Parathyroid adenoma (tissue), 2 donors: Measurements from ENCODE around the gene ESRRG.

Experiments used
- H2AFZ ChIP-seq: fragments of 300-600 bp; sonication (generic); one replicate; pipeline ENCODE4 v1.7.0; 2017; ENCODE audit warnings: antibody characterized with exemption, mild to moderate bottlenecking
- H3K27ac ChIP-seq: fragments of 300-600 bp; sonication (generic); one replicate; pipeline ENCODE4 v1.7.0; 2017
- H3K27me3 ChIP-seq: fragments of 300-600 bp; sonication (generic); one replicate; pipeline ENCODE4 v1.7.0; 2017; ENCODE audit warnings: low read length; ENCODE audit not compliant: control insufficient read depth, insufficient read depth
- H3K36me3 ChIP-seq: fragments of 300-600 bp; sonication (generic); one replicate; pipeline ENCODE4 v1.7.0; 2017; ENCODE audit warnings: low read length; ENCODE audit not compliant: control insufficient read depth, insufficient read depth
- H3K4me1 ChIP-seq: fragments of 300-600 bp; sonication (generic); one replicate; pipeline ENCODE4 v1.7.0; 2017; ENCODE audit warnings: control low read depth
- H3K4me2 ChIP-seq: fragments of 300-600 bp; sonication (generic); one replicate; pipeline ENCODE4 v1.7.0; 2017; ENCODE audit warnings: low read length
- H3K4me3 ChIP-seq: fragments of 300-600 bp; sonication (generic); one replicate; pipeline ENCODE4 v1.7.0; 2017; ENCODE audit warnings: low read depth, low read length
- H3K79me2 ChIP-seq: fragments of 300-600 bp; sonication (generic); one replicate; pipeline ENCODE4 v1.7.0; 2017; ENCODE audit warnings: control low read depth
- H3K9ac ChIP-seq: fragments of 300-600 bp; sonication (generic); one replicate; pipeline ENCODE4 v1.7.0; 2017; ENCODE audit warnings: mild to moderate bottlenecking
- H3K9me3 ChIP-seq: fragments of 300-600 bp; sonication (generic); one replicate; pipeline ENCODE4 v1.7.0; 2017; ENCODE audit warnings: low read length; ENCODE audit not compliant: control insufficient read depth
- TF ChIP-seq, protein P1 (sequence below): fragments of 300-600 bp; sonication (generic); IDR thresholded peaks from one replicate; pipeline ENCODE4 v1.7.0; 2017; ENCODE audit warnings: antibody characterized with exemption, mild to moderate bottlenecking
- donor health status: primary hyperparathyroidism.

The ESRRG gene

GRCh38 chr1:216566641-216567205 is 156.5 kb downstream of the ESRRG start:
- H3K4me1 ChIP-seq = no peaks in the 10 kb centered on the region
- H3K27ac ChIP-seq = no peak overlapping the region

DNA sequence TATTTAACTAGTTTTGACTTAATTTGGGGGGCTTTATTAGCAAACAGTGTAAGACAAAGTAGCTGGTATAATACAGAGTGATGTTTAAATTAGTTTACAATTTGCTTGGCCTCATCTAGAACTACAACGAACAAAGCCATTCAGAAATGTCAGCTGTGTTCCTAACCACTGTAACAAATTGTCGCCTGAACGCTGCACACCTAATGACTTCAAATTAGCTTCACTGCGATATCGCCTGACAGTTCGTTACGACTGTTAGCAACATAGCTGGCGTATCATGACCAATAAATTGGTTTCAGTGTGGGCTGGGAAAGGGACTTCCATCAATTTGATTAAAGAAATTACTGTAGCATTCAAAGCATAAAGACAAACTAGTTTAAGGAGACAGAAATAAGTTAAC is 160.1 kb downstream of the ESRRG start:
- no peaks in the 10 kb centered on the region for H3K9me3 ChIP-seq
- TF ChIP-seq, protein P1, sequence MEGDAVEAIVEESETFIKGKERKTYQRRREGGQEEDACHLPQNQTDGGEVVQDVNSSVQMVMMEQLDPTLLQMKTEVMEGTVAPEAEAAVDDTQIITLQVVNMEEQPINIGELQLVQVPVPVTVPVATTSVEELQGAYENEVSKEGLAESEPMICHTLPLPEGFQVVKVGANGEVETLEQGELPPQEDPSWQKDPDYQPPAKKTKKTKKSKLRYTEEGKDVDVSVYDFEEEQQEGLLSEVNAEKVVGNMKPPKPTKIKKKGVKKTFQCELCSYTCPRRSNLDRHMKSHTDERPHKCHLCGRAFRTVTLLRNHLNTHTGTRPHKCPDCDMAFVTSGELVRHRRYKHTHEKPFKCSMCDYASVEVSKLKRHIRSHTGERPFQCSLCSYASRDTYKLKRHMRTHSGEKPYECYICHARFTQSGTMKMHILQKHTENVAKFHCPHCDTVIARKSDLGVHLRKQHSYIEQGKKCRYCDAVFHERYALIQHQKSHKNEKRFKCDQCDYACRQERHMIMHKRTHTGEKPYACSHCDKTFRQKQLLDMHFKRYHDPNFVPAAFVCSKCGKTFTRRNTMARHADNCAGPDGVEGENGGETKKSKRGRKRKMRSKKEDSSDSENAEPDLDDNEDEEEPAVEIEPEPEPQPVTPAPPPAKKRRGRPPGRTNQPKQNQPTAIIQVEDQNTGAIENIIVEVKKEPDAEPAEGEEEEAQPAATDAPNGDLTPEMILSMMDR = no peak
- H3K4me1 ChIP-seq = no peaks in the 10 kb centered on the region
- no peak overlapping the region for H3K9ac ChIP-seq
- no peak overlapping the region for H3K4me2 ChIP-seq
- H3K27me3 ChIP-seq = no peaks in the 10 kb centered on the region
- no peaks in the 10 kb centered on the region for H3K36me3 ChIP-seq
- H3K27ac ChIP-seq = no peak overlapping the region
- peaks cover 2% of the 10 kb centered on the region for H3K79me2 ChIP-seq
- H3K4me3 ChIP-seq = no peak overlapping the region
- H2AFZ ChIP-seq = no peak overlapping the region

More at GRCh38 chr1:216566641-216567205, 156.5 kb downstream of the ESRRG start:
- TF ChIP-seq, protein P1 = no peak
- Histone ChIP-seq H2AFZ (no peak overlapping the region), H3K9me3 (no peaks in the 10 kb centered on the region), H3K36me3 (no peaks in the 10 kb centered on the region), H3K4me3 (no peak overlapping the region), H3K79me2 (peaks cover 2% of the 10 kb centered on the region), H3K27me3 (no peaks in the 10 kb centered on the region), H3K4me2 (no peak overlapping the region), H3K9ac (no peak overlapping the region)

- H3K9me3 ChIP-seq = no peaks in the 10 kb centered on the region
- no peak overlapping the region for H2AFZ ChIP-seq
- H3K27ac ChIP-seq = no peak overlapping the region
- TF ChIP-seq, protein P1 = no peak
- H3K4me2 ChIP-seq = no peak overlapping the region
- H3K36me3 ChIP-seq = no peaks in the 10 kb centered on the region
- H3K4me1 ChIP-seq = no peaks in the 10 kb centered on the region
- no peaks in the 10 kb centered on the region for H3K27me3 ChIP-seq
- no peak overlapping the region for H3K9ac ChIP-seq
- peaks cover 2% of the 10 kb centered on the region for H3K79me2 ChIP-seq
- H3K4me3 ChIP-seq = no peak overlapping the region
These were observed 160.8 kb downstream of the ESRRG start for GRCh38 chr1:216562383-216562782.

- Histone ChIP-seq H3K79me2 (peaks cover 2% of the 10 kb centered on the region), H3K4me3 (no peak overlapping the region), H3K4me1 (no peaks in the 10 kb centered on the region), H3K9ac (no peak overlapping the region), H3K9me3 (no peaks in the 10 kb centered on the region), H3K4me2 (no peak overlapping the region), H3K36me3 (no peaks in the 10 kb centered on the region), H3K27ac (no peak overlapping the region), H3K27me3 (no peaks in the 10 kb centered on the region), H2AFZ (no peak overlapping the region)
- TF ChIP-seq, protein P1 = no peak
These were observed 162.7 kb downstream of the ESRRG start for GRCh38 chr1:216560527-216560926.

DNA sequence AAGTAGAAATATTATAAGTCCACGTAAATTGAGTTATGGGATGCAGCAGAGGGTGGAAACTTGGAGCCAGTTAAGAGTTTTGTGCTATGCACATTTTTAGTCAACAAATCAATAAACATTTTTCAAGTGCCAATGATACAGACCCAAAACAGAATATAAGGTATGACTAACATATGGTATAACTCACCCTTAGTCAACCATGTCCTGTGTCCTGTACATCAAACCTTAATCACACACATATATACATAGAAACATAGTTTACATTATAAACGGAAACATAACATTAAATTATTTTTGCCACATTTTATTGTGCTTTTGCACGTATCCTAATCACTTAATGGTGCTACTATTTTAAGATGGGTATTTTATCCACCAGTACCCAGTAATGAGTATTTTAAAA is 163.9 kb downstream of the ESRRG start:
- no peak overlapping the region for H2AFZ ChIP-seq
- no peak overlapping the region for H3K27ac ChIP-seq
- no peak overlapping the region for H3K4me3 ChIP-seq
- peaks cover 2% of the 10 kb centered on the region for H3K79me2 ChIP-seq
- H3K9ac ChIP-seq = no peak overlapping the region
- no peaks in the 10 kb centered on the region for H3K4me1 ChIP-seq
- no peak overlapping the region for H3K4me2 ChIP-seq
- TF ChIP-seq, protein P1 = no peak
- no peaks in the 10 kb centered on the region for H3K27me3 ChIP-seq
- no peaks in the 10 kb centered on the region for H3K36me3 ChIP-seq
- no peaks in the 10 kb centered on the region for H3K9me3 ChIP-seq
